ENCODE measurements around the gene HNRNPLL.
A peak's percentile ranks its signal among the peaks of the same experiment; 100 is the strongest.
"Not testable (repeated sequence)": the region's sequence is repeated elsewhere in the genome, so short reads cannot be mapped to it uniquely, and the experiment has no call there.

Gene HNRNPLL

GRCh38 chr2:38554973-38555595 lies 47.6 kb downstream of the HNRNPLL start:
- no peak for DNase-seq (ENCODE audit: low read depth, low spot score)

GRCh38 chr2:38553554-38553953 lies 49.2 kb downstream of the HNRNPLL start:
- no peak for DNase-seq (ENCODE audit: low read depth, low spot score)

GRCh38 chr2:38552259-38552658 lies 50.5 kb downstream of the HNRNPLL start:
- DNase-seq (ENCODE audit: low read depth, low spot score), result no peak

GRCh38 chr2:38551746-38552145 lies 51.0 kb downstream of the HNRNPLL start:
- no peak for DNase-seq (ENCODE audit: low read depth, low spot score)

GRCh38 chr2:38551171-38551570 lies 51.6 kb downstream of the HNRNPLL start:
- no peak for DNase-seq (ENCODE audit: low read depth, low spot score)

GRCh38 chr2:38549851-38550250 lies 52.9 kb downstream of the HNRNPLL start:
- DNase-seq (ENCODE audit: low read depth, low spot score), result no peak

GRCh38 chr2:38549071-38549704 lies 53.5 kb downstream of the HNRNPLL start:
- DNase-seq (ENCODE audit: low read depth, low spot score), result no peak

GRCh38 chr2:38547791-38548190 lies 54.9 kb downstream of the HNRNPLL start:
- DNase-seq (ENCODE audit: low read depth, low spot score), result no peak

GRCh38 chr2:38546585-38546984 lies 56.1 kb downstream of the HNRNPLL start:
- no peak for DNase-seq (ENCODE audit: low read depth, low spot score)

GRCh38 chr2:38546064-38546463 lies 56.7 kb downstream of the HNRNPLL start:
- no peak for DNase-seq (ENCODE audit: low read depth, low spot score)

GRCh38 chr2:38542248-38542631 lies 60.5 kb downstream of the HNRNPLL start:
- not testable (repeated sequence) for DNase-seq (ENCODE audit: low read depth, low spot score)

GRCh38 chr2:38540580-38541286 lies 62.0 kb downstream of the HNRNPLL start:
- no peak for DNase-seq (ENCODE audit: low read depth, low spot score)

- DNase-seq (ENCODE audit: low read depth, low spot score), result no peak
Measured at GRCh38 chr2:38539086-38539485, 63.6 kb downstream of the HNRNPLL start.

- no peak for DNase-seq (ENCODE audit: low read depth, low spot score)
Measured at GRCh38 chr2:38537937-38538525, 64.7 kb downstream of the HNRNPLL start.

- DNase-seq (ENCODE audit: low read depth, low spot score), result not testable (repeated sequence)
Measured at GRCh38 chr2:38537296-38537695, 65.4 kb downstream of the HNRNPLL start.

GRCh38 chr2:38535744-38536506 lies 66.8 kb downstream of the HNRNPLL start:
- DNase-seq (ENCODE audit: low read depth, low spot score), result peak; percentile 91

- no peak for DNase-seq (ENCODE audit: low read depth, low spot score)
Measured at GRCh38 chr2:38535404-38535743, 67.4 kb downstream of the HNRNPLL start.

- DNase-seq (ENCODE audit: low read depth, low spot score), result no peak
Measured at GRCh38 chr2:38534746-38535403, 67.9 kb downstream of the HNRNPLL start.

GRCh38 chr2:38533757-38534545 lies 68.8 kb downstream of the HNRNPLL start:
- no peak for DNase-seq (ENCODE audit: low read depth, low spot score)

- no peak for DNase-seq (ENCODE audit: low read depth, low spot score)
Measured at GRCh38 chr2:38533180-38533579, 69.5 kb downstream of the HNRNPLL start.

GRCh38 chr2:38532366-38532765 lies 70.4 kb downstream of the HNRNPLL start:
- no peak for DNase-seq (ENCODE audit: low read depth, low spot score)

All from ELF-1 (cell line).